Measurements from ENCODE around the gene VAV2.

Gene VAV2

GRCh38 chr9:133980864-133981588 lies 11.1 kb downstream of the VAV2 start:
- DNase-seq, result no peak

- DNase-seq, result no peak
These were observed 11.9 kb downstream of the VAV2 start for GRCh38 chr9:133979921-133980863.

- no peak for DNase-seq
These were observed 12.7 kb downstream of the VAV2 start for GRCh38 chr9:133979273-133979920.

DNA sequence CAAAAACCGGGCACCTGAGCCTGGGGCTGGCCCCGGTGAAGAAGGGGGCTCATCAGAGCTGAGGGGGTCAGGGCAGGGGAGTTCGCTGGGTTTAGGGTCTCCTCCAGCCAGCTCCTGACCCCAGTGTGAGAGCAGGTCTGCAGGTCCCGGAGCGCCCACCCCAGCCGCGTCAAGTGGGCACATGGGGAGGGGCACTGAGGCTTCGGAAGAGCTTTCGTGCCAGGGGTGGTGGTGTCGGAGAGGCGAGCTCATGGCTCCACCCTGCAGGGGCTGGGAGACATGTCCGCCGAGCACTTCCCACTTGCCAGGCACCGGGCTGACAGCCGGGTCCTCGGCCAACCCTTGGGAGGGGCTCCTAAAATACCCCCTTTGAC lies 13.2 kb downstream of the VAV2 start:
- DNase-seq, result no peak

- no peak for DNase-seq
These were observed 13.8 kb downstream of the VAV2 start for GRCh38 chr9:133978226-133978898.

- no peak for DNase-seq
These were observed 14.5 kb downstream of the VAV2 start for GRCh38 chr9:133977421-133978201.

DNA sequence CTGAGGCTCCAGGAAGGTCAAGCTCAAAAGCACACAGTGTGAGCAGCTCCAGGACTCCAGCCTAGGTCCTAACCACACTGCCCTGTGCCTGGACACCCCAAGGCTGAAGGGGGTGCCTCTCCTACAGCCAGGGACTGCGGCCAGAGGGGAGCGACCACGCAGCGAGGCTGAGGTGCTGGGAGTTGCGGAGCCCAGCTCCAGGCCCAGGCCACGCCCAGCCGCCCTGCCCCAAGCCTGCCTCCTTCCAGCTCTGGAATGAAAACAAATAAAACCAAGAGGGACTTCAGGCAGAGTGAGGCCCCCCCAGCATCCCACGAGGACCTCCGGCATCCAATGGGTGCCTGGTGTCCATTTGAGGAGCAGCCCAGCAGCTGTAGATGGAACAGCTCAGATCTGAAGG lies 15.2 kb downstream of the VAV2 start:
- DNase-seq, result no peak

DNA sequence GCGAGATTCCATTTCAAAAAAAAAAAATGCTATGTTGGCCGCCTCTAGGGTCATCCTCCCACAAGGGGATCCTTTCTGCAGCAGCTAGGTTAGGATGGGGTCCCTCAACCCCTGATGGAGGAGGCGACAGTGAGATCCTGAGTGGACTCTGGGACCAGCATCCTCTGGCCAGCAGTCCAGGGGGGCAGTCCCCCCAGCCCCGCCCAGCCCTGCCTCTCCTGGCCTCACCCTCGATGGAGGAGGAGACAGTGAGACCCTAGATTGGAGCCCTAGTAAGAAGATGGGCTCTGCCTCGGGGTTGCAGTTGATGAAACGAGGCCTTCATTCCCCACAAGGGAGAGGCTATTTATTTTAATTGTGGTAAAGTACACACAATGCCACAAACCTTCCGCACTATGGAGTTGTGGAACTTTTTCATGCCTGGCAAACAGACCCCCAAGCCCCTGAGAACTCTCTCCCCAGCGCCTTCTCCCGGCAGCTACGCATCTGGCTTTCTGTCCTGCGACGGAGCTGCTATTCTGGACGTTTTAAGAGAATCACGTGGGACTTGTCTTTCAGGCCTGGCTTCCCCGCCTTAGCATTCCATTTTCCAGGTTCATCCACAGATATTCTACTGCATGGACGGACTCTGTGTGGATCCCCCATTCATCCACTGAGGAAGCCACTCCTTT lies 15.8 kb downstream of the VAV2 start:
- no peak for DNase-seq

DNA sequence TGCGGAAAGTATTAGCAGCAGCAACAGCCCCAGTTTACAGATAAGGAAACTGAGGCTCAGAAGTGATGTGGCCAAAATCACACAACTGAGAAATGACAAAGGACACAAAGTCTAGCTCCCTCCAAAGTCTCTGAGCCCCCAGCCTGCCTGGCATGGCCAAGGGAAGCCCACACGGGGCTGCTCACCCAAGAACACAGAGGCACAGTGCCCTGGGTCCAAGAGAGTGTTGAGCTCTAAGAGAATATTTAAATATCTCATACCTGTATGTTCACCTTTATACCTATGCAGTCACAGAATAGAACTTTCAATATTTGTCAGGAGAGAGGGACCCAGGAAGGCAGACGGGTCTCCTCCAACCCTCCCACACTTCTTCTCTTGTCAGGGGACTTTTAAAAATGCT lies 16.6 kb downstream of the VAV2 start:
- DNase-seq, result no peak

DNA sequence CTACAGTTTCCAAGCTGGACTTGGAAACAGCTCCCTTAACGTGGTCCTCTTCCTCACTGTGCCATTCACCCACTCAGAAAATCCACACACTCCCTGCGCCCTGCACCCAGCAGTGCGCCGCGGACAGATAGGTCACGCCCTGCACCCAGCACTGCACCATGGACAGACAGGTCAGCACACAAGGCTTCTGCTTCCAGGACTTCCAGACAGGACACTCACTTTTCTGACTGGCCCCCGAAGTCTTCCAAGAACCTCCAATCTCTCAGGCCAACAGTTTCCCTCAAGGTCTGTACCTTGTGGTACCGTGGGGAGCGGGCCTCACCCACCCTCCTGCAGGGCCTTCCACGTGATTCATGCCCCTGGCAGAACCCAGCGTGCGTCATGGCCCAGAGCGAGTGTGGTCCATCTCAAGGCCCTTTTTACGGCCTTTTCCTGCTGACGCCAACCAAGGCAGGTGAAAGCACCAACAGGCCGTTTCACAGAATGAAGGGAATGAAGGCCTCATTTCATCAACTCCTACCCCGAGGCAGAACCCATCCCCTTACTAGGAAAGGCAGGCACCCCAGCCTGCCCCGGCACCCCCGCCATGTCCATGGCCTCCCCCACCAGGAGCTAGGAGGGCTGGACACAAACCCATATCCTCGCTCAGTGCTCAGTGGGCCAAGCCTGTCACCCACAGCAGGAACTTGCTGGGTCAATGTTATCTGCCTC lies 17.3 kb downstream of the VAV2 start:
- DNase-seq, result no peak

DNA sequence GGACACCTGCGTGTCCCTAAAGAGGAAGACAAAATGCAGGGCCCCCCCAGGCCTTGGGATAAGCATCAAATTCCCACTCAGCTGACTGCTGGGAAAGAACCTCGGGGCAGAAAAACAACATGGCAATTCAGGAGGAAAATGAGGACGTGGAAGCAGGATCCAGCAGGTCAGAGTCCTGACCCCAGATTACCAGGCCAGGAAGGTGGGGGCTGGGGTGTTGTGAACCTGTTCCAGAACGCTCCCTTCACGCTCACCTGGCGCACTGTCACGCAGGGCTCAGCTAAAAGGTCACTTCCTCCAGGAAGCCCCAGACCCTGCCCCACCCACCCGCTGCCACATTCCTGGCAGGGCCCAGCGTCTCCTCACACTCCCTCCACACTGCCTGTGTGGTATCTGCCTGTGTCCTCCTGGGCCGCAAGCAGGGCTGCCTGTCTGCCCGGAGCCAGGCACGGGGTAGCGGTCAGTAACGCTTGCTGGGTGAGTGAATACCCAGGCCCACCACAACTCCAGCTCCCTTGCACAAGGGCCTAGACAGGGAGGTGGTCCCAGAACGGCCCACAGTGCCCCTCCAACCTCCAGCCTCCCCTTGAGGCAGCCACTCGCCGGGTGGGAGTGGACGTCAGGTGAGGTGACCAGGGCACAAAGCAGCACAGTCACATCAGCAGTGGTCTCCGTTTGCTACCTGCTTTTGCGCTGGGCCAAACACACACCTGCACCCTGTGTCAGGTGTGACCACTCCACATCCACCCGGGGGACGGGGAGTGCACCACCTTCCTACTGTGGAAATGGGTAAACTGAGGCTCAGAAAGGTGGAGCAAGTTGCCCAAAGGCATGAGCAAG lies 18.1 kb downstream of the VAV2 start:
- DNase-seq, result no peak

DNA sequence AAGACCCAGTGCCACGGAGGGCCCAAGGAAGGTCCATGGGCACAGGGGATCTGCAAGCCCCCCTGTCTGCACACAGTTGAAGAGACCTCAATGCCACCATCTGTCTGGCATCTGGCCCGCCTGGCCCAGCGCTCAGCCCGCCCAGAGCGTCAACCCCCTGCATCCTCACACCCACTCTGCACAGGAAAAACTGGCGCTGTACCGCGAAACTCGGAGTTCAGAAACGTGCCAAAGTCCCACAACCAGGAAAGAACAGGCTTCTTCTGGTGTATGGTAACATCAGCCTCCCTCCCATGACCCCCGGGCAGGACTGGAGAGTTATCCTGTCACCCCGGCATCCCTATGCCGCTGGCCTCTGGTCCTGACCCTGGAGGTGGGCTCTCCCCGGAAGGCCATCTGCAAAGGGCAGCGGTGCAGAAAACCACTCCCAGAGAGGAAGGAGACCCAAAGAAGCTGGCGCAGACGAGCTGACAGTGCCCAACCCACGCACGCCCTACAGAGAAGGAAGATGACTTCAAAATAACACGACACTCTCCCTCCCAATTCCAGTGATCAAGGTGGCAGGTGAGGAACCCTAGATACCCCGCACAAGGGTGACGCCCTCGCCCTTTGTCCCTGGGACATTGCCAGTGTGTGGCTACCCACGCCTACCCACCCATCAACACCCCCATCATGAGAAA lies 18.9 kb downstream of the VAV2 start:
- no peak for DNase-seq

DNA sequence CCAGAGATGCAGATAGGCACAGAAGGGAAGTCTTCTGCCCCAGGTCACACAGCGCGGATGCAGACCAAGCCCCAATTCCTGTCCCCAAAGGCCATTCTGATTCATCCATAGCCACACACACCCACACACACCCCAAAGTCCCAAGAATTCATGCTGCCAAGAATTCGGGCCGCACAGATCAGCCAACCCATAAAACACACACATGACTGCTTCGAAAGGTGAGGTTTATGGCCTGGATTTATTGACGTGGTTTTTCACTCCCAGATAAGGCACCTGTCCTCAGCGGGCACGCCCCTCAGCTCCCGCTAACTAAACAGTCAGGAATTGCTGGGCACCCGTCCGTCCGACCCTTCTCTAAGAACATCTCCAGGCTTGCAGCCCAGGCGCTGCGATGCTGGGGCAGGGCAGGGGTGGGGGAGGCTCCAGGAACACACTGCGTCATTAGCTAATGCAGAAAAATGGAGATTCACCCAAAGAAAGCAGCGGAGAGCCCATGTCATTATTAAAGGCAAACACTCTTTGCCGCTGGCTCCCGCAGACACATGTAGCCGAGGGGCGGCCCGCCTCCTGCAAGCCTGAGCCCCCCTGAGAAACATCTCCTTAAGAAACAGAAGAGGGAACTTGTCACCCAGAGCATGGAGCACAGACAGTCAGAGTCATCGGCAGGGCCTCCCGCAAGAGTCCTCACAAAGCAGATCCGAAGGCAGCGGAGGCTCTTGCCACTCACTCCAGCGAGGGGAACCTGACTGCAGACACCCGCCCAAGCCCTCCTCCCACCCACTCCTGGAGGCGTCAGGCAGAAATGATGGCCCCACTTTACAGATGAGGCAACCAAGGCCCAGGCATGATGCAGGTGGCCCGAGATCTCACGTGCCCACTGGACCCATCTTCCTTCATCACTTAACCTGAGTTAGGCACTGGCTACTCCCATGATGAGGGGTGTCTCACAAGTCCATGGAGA lies 19.9 kb downstream of the VAV2 start:
- DNase-seq, result no peak

- DNase-seq, result no peak
These were observed 20.8 kb downstream of the VAV2 start for GRCh38 chr9:133971121-133971951.

GRCh38 chr9:133970581-133971058 lies 21.5 kb downstream of the VAV2 start:
- DNase-seq, result no peak

GRCh38 chr9:133969681-133970580 lies 22.2 kb downstream of the VAV2 start:
- no peak for DNase-seq

Measured in GF-D8 (cell line).